Tibial nerve (tissue), 4 donors: ENCODE data around the gene DCX.

Source experiments
- EP300 ChIP-seq, 2 donors: sonication (generic); formaldehyde crosslinking; IDR thresholded peaks; one replicate each; pipeline ENCODE4 v1.6.1; 2017; ENCODE audit warnings: antibody characterized with exemption in 2 of 2, mild to moderate bottlenecking in 1 of 2
- TF ChIP-seq, protein P1 (sequence below), 5 experiments: fragments of 200-600 bp in 3 of 5; fragments of 450-650 bp in 2 of 5; sonication (generic) in 3 of 5; IDR thresholded peaks; one replicate each; pipeline ENCODE4 v1.5.1; 2016 to 2019; ENCODE audit warnings: antibody characterized with exemption in 5 of 5, mild to moderate bottlenecking in 3 of 5, moderate library complexity in 2 of 5

- TF ChIP-seq, protein P1, sequence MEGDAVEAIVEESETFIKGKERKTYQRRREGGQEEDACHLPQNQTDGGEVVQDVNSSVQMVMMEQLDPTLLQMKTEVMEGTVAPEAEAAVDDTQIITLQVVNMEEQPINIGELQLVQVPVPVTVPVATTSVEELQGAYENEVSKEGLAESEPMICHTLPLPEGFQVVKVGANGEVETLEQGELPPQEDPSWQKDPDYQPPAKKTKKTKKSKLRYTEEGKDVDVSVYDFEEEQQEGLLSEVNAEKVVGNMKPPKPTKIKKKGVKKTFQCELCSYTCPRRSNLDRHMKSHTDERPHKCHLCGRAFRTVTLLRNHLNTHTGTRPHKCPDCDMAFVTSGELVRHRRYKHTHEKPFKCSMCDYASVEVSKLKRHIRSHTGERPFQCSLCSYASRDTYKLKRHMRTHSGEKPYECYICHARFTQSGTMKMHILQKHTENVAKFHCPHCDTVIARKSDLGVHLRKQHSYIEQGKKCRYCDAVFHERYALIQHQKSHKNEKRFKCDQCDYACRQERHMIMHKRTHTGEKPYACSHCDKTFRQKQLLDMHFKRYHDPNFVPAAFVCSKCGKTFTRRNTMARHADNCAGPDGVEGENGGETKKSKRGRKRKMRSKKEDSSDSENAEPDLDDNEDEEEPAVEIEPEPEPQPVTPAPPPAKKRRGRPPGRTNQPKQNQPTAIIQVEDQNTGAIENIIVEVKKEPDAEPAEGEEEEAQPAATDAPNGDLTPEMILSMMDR (IDR thresholded peaks at IDR 0.05), result no peak
- TF ChIP-seq EP300 (IDR thresholded peaks at IDR 0.05), result no peak
These were observed 151.5 kb downstream of the DCX start for GRCh38 chrX:111260451-111260850.
